BLaER1 treated with 17β-estradiol and CSF1 and Interleukin-3, amounts not matched to agents 10 nM and 100 nM (cell line): ENCODE results near the gene FGF23.

Experiments
- H3K27ac ChIP-seq, 11 experiments: shearing (Covaris generic); formaldehyde crosslinking; 2 replicates each; pipeline ENCODE4 v1.8.1; 2022
- H3K27me3 ChIP-seq, 11 experiments: shearing (Covaris generic); formaldehyde crosslinking; 2 replicates each; pipeline ENCODE4 v1.8.1; 2022
- H3K36me3 ChIP-seq, 11 experiments: shearing (Covaris generic); formaldehyde crosslinking; 2 replicates each; pipeline ENCODE4 v1.8.1; 2022
- H3K4me1 ChIP-seq, 10 experiments: shearing (Covaris generic); formaldehyde crosslinking; 2 replicates each; pipeline ENCODE4 v1.8.1; 2022
- H3K4me2 ChIP-seq, 11 experiments: shearing (Covaris generic); formaldehyde crosslinking; 2 replicates each; pipeline ENCODE4 v1.8.1; 2022
- H3K4me3 ChIP-seq, 10 experiments: shearing (Covaris generic); formaldehyde crosslinking; 2 replicates each; pipeline ENCODE4 v1.8.1; 2022
- H3K9ac ChIP-seq, 11 experiments: shearing (Covaris generic); formaldehyde crosslinking; 2 replicates each; pipeline ENCODE4 v1.8.1; 2022
- H3K9me3 ChIP-seq, 11 experiments: shearing (Covaris generic); formaldehyde crosslinking; replicated peaks in 1 of 11; 2 replicates each; pipeline ENCODE4 v1.8.1; 2022
- H4K20me1 ChIP-seq, 11 experiments: shearing (Covaris generic); formaldehyde crosslinking; 2 replicates each; pipeline ENCODE4 v1.8.1; 2022
- Cebpa-rat ChIP-seq, 11 experiments: shearing (Covaris generic); IDR thresholded peaks; 2 replicates each; pipeline ENCODE4 v1.8.1; 2022

The FGF23 gene

GRCh38 chr12:4379405-4379804 is at the start of gene FGF23:
TSS of gene FGF23 (minus strand) at chr12:4379712. CDS start at chr12:4379582, 130 bp downstream.
- no peak within 1 kb of the TSS for H3K4me2 ChIP-seq
- no peaks in the 10 kb centered on the region for H3K27me3 ChIP-seq
- H3K9ac ChIP-seq, result no peak within 1 kb of the TSS
- no peak for TF ChIP-seq Cebpa-rat (IDR thresholded peaks at IDR 0.05)
- no peak within 1 kb of the TSS for H3K4me3 ChIP-seq
- no peaks in the 10 kb centered on the region for H4K20me1 ChIP-seq
- H3K4me1 ChIP-seq, result peaks cover 0 to 10% (median 2%) of the 10 kb centered on the region in 10 experiments; a peak in 8 of 20 replicates
- H3K9me3 ChIP-seq, result no peaks in the 10 kb centered on the region
- H3K36me3 ChIP-seq, result no peaks in the 10 kb centered on the region
- no peak within 1 kb of the TSS for H3K27ac ChIP-seq

GRCh38 chr12:4424422-4424821 is 44.9 kb upstream of the FGF23 start:
- H3K36me3 ChIP-seq, result no peaks in the 10 kb centered on the region
- H4K20me1 ChIP-seq, result no peaks in the 10 kb centered on the region
- peaks cover 0 to 58% (median 49%) of the 10 kb centered on the region in 10 experiments; a peak in 17 of 20 replicates for H3K4me1 ChIP-seq
- H3K4me2 ChIP-seq, result peak overlapping the region in 8 of 11 experiments; percentile 34 to 79 (median 60); a peak in 10 of 22 replicates
- H3K27ac ChIP-seq, result no peak overlapping the region
- H3K4me3 ChIP-seq, result no peak overlapping the region
- TF ChIP-seq Cebpa-rat (IDR thresholded peaks at IDR 0.05), result no peak
- no peaks in the 10 kb centered on the region for H3K27me3 ChIP-seq
- no peak overlapping the region for H3K9ac ChIP-seq
- peaks cover 0 to 29% (median 22%) of the 10 kb centered on the region in 11 experiments; a peak in 18 of 22 replicates for H3K9me3 ChIP-seq

- H3K4me1 ChIP-seq, result peaks cover 0 to 58% (median 49%) of the 10 kb centered on the region in 10 experiments; a peak in 17 of 20 replicates
Measured at GRCh38 chr12:4423528-4424195, 44.1 kb upstream of the FGF23 start.

GRCh38 chr12:4422985-4423384 is 43.5 kb upstream of the FGF23 start:
- H3K4me2 ChIP-seq, result peak overlapping the region in 9 of 11 experiments; percentile 14 to 79 (median 65); a peak in 15 of 22 replicates
- no peak overlapping the region for H3K9ac ChIP-seq
- H3K4me1 ChIP-seq, result peaks cover 0 to 62% (median 51%) of the 10 kb centered on the region in 10 experiments; a peak in 17 of 20 replicates
- no peaks in the 10 kb centered on the region for H3K36me3 ChIP-seq
- H3K4me3 ChIP-seq, result no peak overlapping the region
- peaks cover 0 to 14% (median 8%) of the 10 kb centered on the region in 11 experiments; a peak in 16 of 22 replicates for H3K9me3 ChIP-seq
- no peaks in the 10 kb centered on the region for H4K20me1 ChIP-seq
- no peaks in the 10 kb centered on the region for H3K27me3 ChIP-seq
- TF ChIP-seq Cebpa-rat (IDR thresholded peaks at IDR 0.05), result no peak
- H3K27ac ChIP-seq, result peak overlapping the region in 3 of 11 experiments; percentile 34 to 36 (median 35); a peak in 2 of 22 replicates

More at GRCh38 chr12:4423528-4424195, 44.1 kb upstream of the FGF23 start:
- Histone ChIP-seq H4K20me1 (no peaks in the 10 kb centered on the region), H3K4me2 (peak overlapping the region; percentile 14 to 79 (median 55); a peak in 20 of 22 replicates), H3K9ac (no peak overlapping the region), H3K9me3 (peaks cover 0 to 21% (median 15%) of the 10 kb centered on the region in 11 experiments; a peak in 18 of 22 replicates), H3K4me3 (no peak overlapping the region), H3K27ac (peak overlapping the region in 7 of 11 experiments; percentile 8 to 56 (median 36); a peak in 7 of 22 replicates), H3K36me3 (no peaks in the 10 kb centered on the region), H3K27me3 (no peaks in the 10 kb centered on the region)
- TF ChIP-seq Cebpa-rat (IDR thresholded peaks at IDR 0.05), result no peak

- peak overlapping the region in 2 of 11 experiments; percentile 2 to 20; a peak in 3 of 22 replicates for H3K4me2 ChIP-seq
- H3K4me3 ChIP-seq, result no peak overlapping the region
- H3K9me3 ChIP-seq, result peaks cover 0 to 6% (median 0%) of the 10 kb centered on the region in 11 experiments; a peak in 1 of 22 replicates
- TF ChIP-seq Cebpa-rat (IDR thresholded peaks at IDR 0.05), result no peak
- no peaks in the 10 kb centered on the region for H3K27me3 ChIP-seq
- H3K4me1 ChIP-seq, result peaks cover 0 to 69% (median 55%) of the 10 kb centered on the region in 10 experiments; a peak in 17 of 20 replicates
- no peak overlapping the region for H3K9ac ChIP-seq
- no peaks in the 10 kb centered on the region for H4K20me1 ChIP-seq
- H3K36me3 ChIP-seq, result no peaks in the 10 kb centered on the region
- H3K27ac ChIP-seq, result no peak overlapping the region
Measured at GRCh38 chr12:4421590-4422031, 42.1 kb upstream of the FGF23 start.

GRCh38 chr12:4420138-4420670 is 40.7 kb upstream of the FGF23 start:
- peaks cover 0 to 6% (median 0%) of the 10 kb centered on the region in 11 experiments; a peak in 1 of 22 replicates for H3K9me3 ChIP-seq
- no peak for TF ChIP-seq Cebpa-rat (IDR thresholded peaks at IDR 0.05)
- H3K9ac ChIP-seq, result no peak overlapping the region
- H3K4me1 ChIP-seq, result peaks cover 0 to 69% (median 55%) of the 10 kb centered on the region in 10 experiments; a peak in 17 of 20 replicates
- H3K36me3 ChIP-seq, result no peaks in the 10 kb centered on the region
- no peaks in the 10 kb centered on the region for H4K20me1 ChIP-seq
- H3K4me2 ChIP-seq, result no peak overlapping the region
- no peak overlapping the region for H3K4me3 ChIP-seq
- no peaks in the 10 kb centered on the region for H3K27me3 ChIP-seq
- no peak overlapping the region for H3K27ac ChIP-seq

- Histone ChIP-seq H4K20me1 (no peaks in the 10 kb centered on the region), H3K9ac (no peak overlapping the region), H3K27me3 (no peaks in the 10 kb centered on the region), H3K36me3 (no peaks in the 10 kb centered on the region), H3K4me3 (no peak overlapping the region), H3K4me1 (peaks cover 0 to 66% (median 55%) of the 10 kb centered on the region in 10 experiments; a peak in 17 of 20 replicates), H3K27ac (no peak overlapping the region), H3K4me2 (no peak overlapping the region), H3K9me3 (no peaks in the 10 kb centered on the region)
- no peak for TF ChIP-seq Cebpa-rat (IDR thresholded peaks at IDR 0.05)
Measured at GRCh38 chr12:4418913-4419312, 39.4 kb upstream of the FGF23 start.

- H3K9ac ChIP-seq, result peak overlapping the region in 6 of 11 experiments; percentile 10 to 42 (median 24); a peak in 4 of 22 replicates
- peak overlapping the region in 1 of 11 experiments; percentile 41; a peak in 2 of 22 replicates for H3K27ac ChIP-seq
- no peaks in the 10 kb centered on the region for H3K27me3 ChIP-seq
- H3K4me2 ChIP-seq, result peak overlapping the region in 8 of 11 experiments; percentile 39 to 71 (median 59); a peak in 15 of 22 replicates
- H3K36me3 ChIP-seq, result no peaks in the 10 kb centered on the region
- H3K9me3 ChIP-seq, result no peaks in the 10 kb centered on the region
- TF ChIP-seq Cebpa-rat (IDR thresholded peaks at IDR 0.05), result no peak
- no peaks in the 10 kb centered on the region for H4K20me1 ChIP-seq
- no peak overlapping the region for H3K4me3 ChIP-seq
- peaks cover 0 to 56% (median 45%) of the 10 kb centered on the region in 10 experiments; a peak in 16 of 20 replicates for H3K4me1 ChIP-seq
Measured at GRCh38 chr12:4417936-4418335, 38.4 kb upstream of the FGF23 start.

GRCh38 chr12:4417455-4417854 is 37.9 kb upstream of the FGF23 start:
- no peaks in the 10 kb centered on the region for H4K20me1 ChIP-seq
- peak overlapping the region in 8 of 11 experiments; percentile 39 to 71 (median 59); a peak in 15 of 22 replicates for H3K4me2 ChIP-seq
- no peak for TF ChIP-seq Cebpa-rat (IDR thresholded peaks at IDR 0.05)
- H3K9me3 ChIP-seq, result no peaks in the 10 kb centered on the region
- H3K36me3 ChIP-seq, result no peaks in the 10 kb centered on the region
- no peak overlapping the region for H3K4me3 ChIP-seq
- H3K9ac ChIP-seq, result peak overlapping the region in 6 of 11 experiments; percentile 10 to 42 (median 24); a peak in 4 of 22 replicates
- H3K27ac ChIP-seq, result peak overlapping the region in 1 of 11 experiments; percentile 41; a peak in 2 of 22 replicates
- peaks cover 0 to 51% (median 40%) of the 10 kb centered on the region in 10 experiments; a peak in 16 of 20 replicates for H3K4me1 ChIP-seq
- no peaks in the 10 kb centered on the region for H3K27me3 ChIP-seq
